ENCODE measurements around the gene AKT1. TPM values are rescaled to one million over a fixed set of nuclear protein-coding genes. Genes with fewer than 3 reads are reported as not detected.

Gene AKT1
- total RNA-seq, 1 experiment from 2014 or later, result 123 TPM

DNA sequence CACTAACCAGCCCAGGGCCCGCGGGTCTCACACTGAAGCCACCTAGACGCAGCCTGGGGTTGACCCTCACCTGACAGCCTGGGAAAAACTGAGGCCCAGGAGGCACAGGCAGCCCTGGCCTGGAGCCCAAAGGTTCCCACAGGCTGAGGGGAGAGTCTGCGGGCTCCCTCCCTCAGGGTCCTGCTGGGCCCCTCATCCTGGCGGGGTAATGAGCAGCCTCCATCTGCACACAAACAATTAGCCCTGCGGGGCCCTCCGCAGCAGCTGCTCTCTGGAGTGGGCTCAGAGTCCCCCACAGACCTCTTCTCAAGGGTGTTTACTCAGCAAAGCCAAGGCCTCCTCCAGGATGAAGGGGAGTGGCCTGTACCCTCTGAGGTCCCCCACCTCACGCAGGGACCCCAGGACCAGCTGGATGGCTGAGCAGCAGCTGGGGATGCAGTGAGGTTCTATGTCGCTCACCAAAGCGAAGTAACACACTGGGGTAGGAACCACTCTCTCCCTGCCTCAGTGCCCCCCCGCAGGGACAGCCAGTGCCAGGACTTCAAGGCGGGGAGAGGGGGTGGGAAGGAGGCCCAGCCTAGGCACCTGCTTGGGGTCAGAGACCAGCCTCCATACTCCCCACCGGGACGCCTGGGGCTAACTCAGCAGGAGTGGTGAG is 7.3 kb downstream of the AKT1 start:
- no TSS peak for BruUV-seq (replicated peaks)
- no peak for DNase-seq (ENCODE audit: low spot score)
- peaks cover 10% of the 10 kb centered on the region for H3K36me3 ChIP-seq (ENCODE audit: insufficient read depth, low read length, poor library complexity, severe bottlenecking)
- no peaks in the 10 kb centered on the region for H3K4me1 ChIP-seq (ENCODE audit: insufficient read depth, low read length, poor library complexity, severe bottlenecking)
- CTCF ChIA-PET, result interaction anchor here (0.6 kb wide), 1 partner anchor 103 kb away, joined by 3 read pairs; no protein-coding TSS in a partner anchor
- H3K4me3 ChIP-seq (ENCODE audit: low read depth, low read length, poor library complexity, severe bottlenecking), result no peak overlapping the region
- H3K27me3 ChIP-seq (replicated peaks; ENCODE audit: insufficient read depth, low read depth, low read length, poor library complexity), result no peaks in the 10 kb centered on the region
- POLR2A ChIA-PET (ENCODE audit: low non-redundant PET), result no interaction called here
- H3K27ac ChIP-seq (ENCODE audit: low read depth, low read length, poor library complexity, severe bottlenecking), result no peak overlapping the region
- TF ChIP-seq EZH2 (IDR thresholded peaks at IDR 0.05; ENCODE audit: borderline replicate concordance, low read depth, low read length, poor library complexity, severe bottlenecking), result no peak
- TF ChIP-seq, protein P1, sequence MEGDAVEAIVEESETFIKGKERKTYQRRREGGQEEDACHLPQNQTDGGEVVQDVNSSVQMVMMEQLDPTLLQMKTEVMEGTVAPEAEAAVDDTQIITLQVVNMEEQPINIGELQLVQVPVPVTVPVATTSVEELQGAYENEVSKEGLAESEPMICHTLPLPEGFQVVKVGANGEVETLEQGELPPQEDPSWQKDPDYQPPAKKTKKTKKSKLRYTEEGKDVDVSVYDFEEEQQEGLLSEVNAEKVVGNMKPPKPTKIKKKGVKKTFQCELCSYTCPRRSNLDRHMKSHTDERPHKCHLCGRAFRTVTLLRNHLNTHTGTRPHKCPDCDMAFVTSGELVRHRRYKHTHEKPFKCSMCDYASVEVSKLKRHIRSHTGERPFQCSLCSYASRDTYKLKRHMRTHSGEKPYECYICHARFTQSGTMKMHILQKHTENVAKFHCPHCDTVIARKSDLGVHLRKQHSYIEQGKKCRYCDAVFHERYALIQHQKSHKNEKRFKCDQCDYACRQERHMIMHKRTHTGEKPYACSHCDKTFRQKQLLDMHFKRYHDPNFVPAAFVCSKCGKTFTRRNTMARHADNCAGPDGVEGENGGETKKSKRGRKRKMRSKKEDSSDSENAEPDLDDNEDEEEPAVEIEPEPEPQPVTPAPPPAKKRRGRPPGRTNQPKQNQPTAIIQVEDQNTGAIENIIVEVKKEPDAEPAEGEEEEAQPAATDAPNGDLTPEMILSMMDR (conservative IDR thresholded peaks at IDR 0.05; ENCODE audit: low read depth, low read length), result no peak
- no peaks in the 10 kb centered on the region for H3K9me3 ChIP-seq (ENCODE audit: low read depth, low read length, poor library complexity, severe bottlenecking)
- intact Hi-C loops (cut with micrococcal nuclease; ENCODE audit: unreplicated experiment), result no loop called here

DNA sequence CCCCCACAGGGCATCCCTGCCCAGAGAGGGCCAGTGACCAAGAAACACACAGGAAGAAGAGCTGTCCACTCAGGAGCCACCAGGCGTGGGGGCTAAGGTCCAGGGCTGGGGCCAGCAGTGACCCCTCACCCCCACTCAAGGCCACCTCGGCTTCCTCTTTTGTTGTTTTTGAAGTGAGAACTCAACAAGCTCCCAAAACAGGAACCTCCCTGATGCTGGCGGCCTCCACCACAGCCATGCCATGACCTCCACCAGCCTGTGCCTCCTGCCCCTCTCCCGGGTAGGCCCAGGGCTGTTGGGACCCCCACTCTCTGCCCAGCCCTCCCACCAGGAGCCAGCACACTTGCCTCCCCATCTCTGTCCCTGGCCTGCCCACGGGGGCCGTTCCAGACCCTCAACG is 7.8 kb downstream of the AKT1 start:
- CTCF ChIA-PET, result interaction anchor here (0.6 kb wide), 1 partner anchor 104 kb away, joined by 3 read pairs; no protein-coding TSS in a partner anchor
- POLR2A ChIA-PET (ENCODE audit: low non-redundant PET), result no interaction called here

DNA sequence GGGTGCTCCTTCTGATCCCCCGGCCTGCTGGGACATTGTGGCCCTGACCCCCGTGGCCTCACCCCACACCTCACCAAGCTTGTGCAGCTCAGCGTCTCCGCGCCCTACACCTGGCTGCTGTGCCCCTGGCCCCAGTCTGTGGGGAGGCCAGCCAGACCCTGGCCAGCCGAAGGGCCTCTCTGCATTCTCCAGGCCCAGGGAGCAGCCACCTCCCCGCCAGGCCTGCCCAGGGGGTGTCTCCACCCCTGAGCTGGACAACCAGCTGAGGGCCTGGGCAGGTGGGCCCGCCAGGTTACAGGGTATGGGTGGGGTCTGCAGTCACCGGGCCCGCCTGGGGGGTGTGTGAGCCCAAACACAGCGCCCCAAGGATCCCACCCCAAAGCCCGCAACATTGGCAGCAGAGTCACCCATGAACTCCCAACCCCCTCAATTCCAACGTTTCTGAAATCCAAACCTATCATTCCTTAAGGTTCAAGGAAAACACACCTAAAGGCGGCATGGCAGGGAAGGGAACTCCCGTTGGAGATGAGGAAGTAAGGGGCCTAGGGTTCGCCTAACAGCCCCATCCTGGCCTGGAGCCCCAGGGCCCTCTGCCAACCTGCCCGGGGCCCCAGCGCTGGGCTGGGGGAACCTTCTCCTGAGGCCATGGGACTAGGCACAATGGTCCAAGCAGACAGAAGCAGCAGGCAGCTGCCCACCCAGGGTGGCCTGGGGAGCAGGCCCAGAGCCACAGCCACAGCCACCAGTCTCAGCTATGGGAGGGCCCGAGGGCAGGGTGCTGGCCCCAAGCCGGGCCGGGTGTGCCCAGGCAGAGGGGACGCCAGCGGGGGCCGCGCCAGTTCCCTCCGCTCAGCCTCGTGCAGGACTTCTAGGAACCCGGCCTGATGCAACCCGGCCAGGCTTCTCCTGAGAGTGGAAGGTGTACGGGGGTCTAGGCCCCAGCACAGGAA is 8.5 kb downstream of the AKT1 start:
- Histone ChIP-seq H3K36me3 (ENCODE audit: insufficient read depth, low read length, poor library complexity, severe bottlenecking) (peaks cover 5% of the 10 kb centered on the region), H3K9me3 (ENCODE audit: low read depth, low read length, poor library complexity, severe bottlenecking) (no peaks in the 10 kb centered on the region), H3K4me3 (ENCODE audit: low read depth, low read length, poor library complexity, severe bottlenecking) (no peak overlapping the region), H3K4me1 (ENCODE audit: insufficient read depth, low read length, poor library complexity, severe bottlenecking) (no peaks in the 10 kb centered on the region), H3K27ac (ENCODE audit: low read depth, low read length, poor library complexity, severe bottlenecking) (no peak overlapping the region), H3K27me3 (replicated peaks; ENCODE audit: insufficient read depth, low read depth, low read length, poor library complexity) (no peaks in the 10 kb centered on the region)
- ChIA-PET POLR2A (ENCODE audit: low non-redundant PET) (no interaction called here), CTCF (no interaction called here)
- no peak for DNase-seq (ENCODE audit: low spot score)
- TF ChIP-seq, protein P1 (conservative IDR thresholded peaks at IDR 0.05; ENCODE audit: low read depth, low read length), result no peak
- no peak for TF ChIP-seq EZH2 (IDR thresholded peaks at IDR 0.05; ENCODE audit: borderline replicate concordance, low read depth, low read length, poor library complexity, severe bottlenecking)
- BruUV-seq (replicated peaks), result no TSS peak
- intact Hi-C loops (cut with micrococcal nuclease; ENCODE audit: unreplicated experiment), result no loop called here

More for the DNA sequence above, 7.8 kb downstream of the AKT1 start:
- H3K27ac ChIP-seq (ENCODE audit: low read depth, low read length, poor library complexity, severe bottlenecking), result no peak overlapping the region
- no TSS peak for BruUV-seq (replicated peaks)
- no peaks in the 10 kb centered on the region for H3K27me3 ChIP-seq (replicated peaks; ENCODE audit: insufficient read depth, low read depth, low read length, poor library complexity)
- no peaks in the 10 kb centered on the region for H3K4me1 ChIP-seq (ENCODE audit: insufficient read depth, low read length, poor library complexity, severe bottlenecking)
- no peaks in the 10 kb centered on the region for H3K9me3 ChIP-seq (ENCODE audit: low read depth, low read length, poor library complexity, severe bottlenecking)
- peaks cover 10% of the 10 kb centered on the region for H3K36me3 ChIP-seq (ENCODE audit: insufficient read depth, low read length, poor library complexity, severe bottlenecking)
- H3K4me3 ChIP-seq (ENCODE audit: low read depth, low read length, poor library complexity, severe bottlenecking), result no peak overlapping the region
- intact Hi-C loops (cut with micrococcal nuclease; ENCODE audit: unreplicated experiment), result no loop called here
- no peak for DNase-seq (ENCODE audit: low spot score)
- no peak for TF ChIP-seq EZH2 (IDR thresholded peaks at IDR 0.05; ENCODE audit: borderline replicate concordance, low read depth, low read length, poor library complexity, severe bottlenecking)
- TF ChIP-seq, protein P1 (conservative IDR thresholded peaks at IDR 0.05; ENCODE audit: low read depth, low read length), result no peak
